ENCODE measurements around the gene ADGRG7. TPM values are rescaled to one million over a fixed set of nuclear protein-coding genes. Genes with fewer than 3 reads are reported as not detected.

Gene ADGRG7
- polyA plus RNA-seq, 1 donor (not counting 4 experiments of a cell fraction or from before 2014, with no cell fraction given) = 0.03 TPM

DNA sequence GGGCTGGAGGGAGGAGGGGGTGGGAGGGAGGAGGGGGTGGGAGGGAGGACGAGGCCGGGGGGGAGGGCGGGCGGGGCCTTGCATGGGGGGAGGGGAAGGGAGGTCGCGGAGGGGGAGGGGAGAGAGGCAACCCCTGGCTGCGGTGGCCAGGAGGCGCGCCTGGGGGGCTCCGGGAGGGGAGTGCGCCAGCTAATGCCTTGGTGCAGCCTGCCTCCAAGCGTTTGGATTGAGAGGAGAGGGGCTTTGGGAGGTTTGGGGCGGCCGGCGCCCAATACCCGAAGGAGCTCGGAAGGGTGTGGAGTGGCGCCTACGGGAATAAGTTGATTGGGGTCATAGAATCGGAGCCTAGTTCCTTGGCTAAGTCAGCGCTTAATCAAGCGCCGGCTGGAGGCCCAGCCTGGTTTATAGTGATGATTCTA lies 100.5 kb downstream of the ADGRG7 start:
- Histone ChIP-seq H3K27ac (ENCODE audit: control insufficient read depth, insufficient read depth, low read length) (peak overlapping the region; percentile 96), H3K9ac (ENCODE audit: control insufficient read depth, extremely low read depth, insufficient read depth, low read length) (peak overlapping the region; percentile 91), H3K4me3 (ENCODE audit: control insufficient read depth in 2 of 3, extremely low read depth in 1 of 3, insufficient read depth in 2 of 3, low read depth in 1 of 3, low read length in 3 of 3) (peak overlapping the region; percentile 85 to 95 (median 91)), H3K4me1 (ENCODE audit: control insufficient read depth, extremely low read depth, insufficient read depth, low read length) (peaks cover 32% of the 10 kb centered on the region), H3K9me1 (ENCODE audit: control insufficient read depth, extremely low read depth, insufficient read depth, low read length) (no peaks in the 10 kb centered on the region), H3K9me3 (ENCODE audit: control insufficient read depth, low read depth, low read length) (no peaks in the 10 kb centered on the region), H3K4me2 (ENCODE audit: control insufficient read depth, extremely low read depth, insufficient read depth, low read depth, low read length) (peak overlapping the region; percentile 93), H3K79me2 (ENCODE audit: control insufficient read depth, insufficient read depth, low read length) (peaks cover 51% of the 10 kb centered on the region), H2AFZ (ENCODE audit: control insufficient read depth, low read length) (no peak overlapping the region), H3K27me3 (ENCODE audit: control insufficient read depth, extremely low read depth, insufficient read depth, low read length) (no peaks in the 10 kb centered on the region), H4K20me1 (ENCODE audit: control insufficient read depth, extremely low read depth, insufficient read depth, low read length) (peaks cover 2% of the 10 kb centered on the region), H3K36me3 (ENCODE audit: control insufficient read depth in 2 of 2, extremely low read depth in 1 of 2, insufficient read depth in 2 of 2, low read length in 2 of 2) (peaks cover 1 to 10% of the 10 kb centered on the region in 2 experiments)
- FAIRE-seq (no peak), DNase-seq (ENCODE audit: low read depth, low spot score) (no peak)
- TF ChIP-seq CTCF (optimal IDR thresholded peaks at IDR 0.05 in 1 of 3, IDR thresholded peaks at IDR 0.05 in 1 of 3, conservative IDR thresholded peaks at IDR 0.05 in 1 of 3; ENCODE audit: extremely low read depth in 1 of 3, insufficient read depth in 2 of 3, low read length in 3 of 3) (no peak), EZH2 (IDR thresholded peaks at IDR 0.05; ENCODE audit: low read length) (no peak)
- dilution Hi-C loops (cut with MboI; ENCODE audit: extremely low pct_ligation_motif_present, low sequenced_read_pairs) = no loop called here

DNA sequence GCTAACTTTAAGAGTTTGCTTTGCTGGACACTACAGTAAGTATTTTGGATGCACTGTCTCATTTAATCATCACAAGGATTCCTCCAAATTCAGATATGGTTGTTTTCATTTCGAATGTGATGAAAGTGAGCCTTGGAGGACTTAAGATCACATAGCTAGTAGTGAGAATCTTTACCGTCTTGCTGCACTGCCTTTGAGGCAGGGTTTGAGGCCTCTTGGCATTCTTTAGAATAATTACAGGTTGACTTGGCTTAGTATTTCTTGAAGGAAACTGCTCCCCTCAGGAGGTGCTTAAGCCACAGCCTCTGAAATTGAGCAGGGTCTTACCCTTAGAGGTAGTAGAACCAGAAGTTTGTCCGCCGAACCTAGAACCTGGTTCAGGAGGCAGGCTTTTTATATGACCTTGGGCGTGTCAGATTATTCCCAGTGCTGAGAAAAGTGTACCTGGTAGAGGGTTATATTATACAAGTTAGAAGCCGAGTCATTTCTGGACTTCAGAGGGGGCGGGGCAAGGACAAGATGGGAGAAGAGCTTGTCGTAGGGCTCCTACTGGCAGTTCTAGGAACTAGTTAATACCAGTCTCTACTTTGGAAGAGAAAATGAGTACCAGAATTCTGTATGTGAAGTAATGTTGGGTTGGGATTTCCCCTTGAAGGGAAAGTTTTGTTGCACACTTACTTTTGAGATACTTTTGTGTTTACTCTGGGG lies 101.0 kb downstream of the ADGRG7 start:
- Histone ChIP-seq H3K79me2 (ENCODE audit: control insufficient read depth, insufficient read depth, low read length) (peaks cover 57% of the 10 kb centered on the region), H3K9me3 (ENCODE audit: control insufficient read depth, low read depth, low read length) (no peaks in the 10 kb centered on the region), H3K9me1 (ENCODE audit: control insufficient read depth, extremely low read depth, insufficient read depth, low read length) (no peaks in the 10 kb centered on the region), H3K27ac (ENCODE audit: control insufficient read depth, insufficient read depth, low read length) (peak overlapping the region; percentile 91), H3K4me3 (ENCODE audit: control insufficient read depth in 2 of 3, extremely low read depth in 1 of 3, insufficient read depth in 2 of 3, low read depth in 1 of 3, low read length in 3 of 3) (peak overlapping the region; percentile 85 to 95 (median 91)), H3K9ac (ENCODE audit: control insufficient read depth, extremely low read depth, insufficient read depth, low read length) (peak overlapping the region; percentile 91), H3K27me3 (ENCODE audit: control insufficient read depth, extremely low read depth, insufficient read depth, low read length) (no peaks in the 10 kb centered on the region), H2AFZ (ENCODE audit: control insufficient read depth, low read length) (no peak overlapping the region), H3K4me1 (ENCODE audit: control insufficient read depth, extremely low read depth, insufficient read depth, low read length) (peaks cover 32% of the 10 kb centered on the region), H3K36me3 (ENCODE audit: control insufficient read depth in 2 of 2, extremely low read depth in 1 of 2, insufficient read depth in 2 of 2, low read length in 2 of 2) (peaks cover 5 to 15% of the 10 kb centered on the region in 2 experiments), H3K4me2 (ENCODE audit: control insufficient read depth, extremely low read depth, insufficient read depth, low read depth, low read length) (peak overlapping the region; percentile 93), H4K20me1 (ENCODE audit: control insufficient read depth, extremely low read depth, insufficient read depth, low read length) (peaks cover 6% of the 10 kb centered on the region)
- no peak for DNase-seq (ENCODE audit: low read depth, low spot score)
- no peak for TF ChIP-seq EZH2 (IDR thresholded peaks at IDR 0.05; ENCODE audit: low read length)
- peak; percentile 11 to 53 (median 38) for TF ChIP-seq CTCF (optimal IDR thresholded peaks at IDR 0.05 in 1 of 3, IDR thresholded peaks at IDR 0.05 in 1 of 3, conservative IDR thresholded peaks at IDR 0.05 in 1 of 3; ENCODE audit: extremely low read depth in 1 of 3, insufficient read depth in 2 of 3, low read length in 3 of 3)
- dilution Hi-C loops (cut with MboI; ENCODE audit: extremely low pct_ligation_motif_present, low sequenced_read_pairs) = no loop called here
- FAIRE-seq = no peak

All from keratinocyte (primary cell).